ENCODE data around the gene RBM46. TPM values are rescaled to one million over a fixed set of nuclear protein-coding genes. Genes with fewer than 3 reads are reported as not detected.

Gene RBM46
- total RNA-seq, 1 experiment from 2014 or later = 4.6 TPM

DNA sequence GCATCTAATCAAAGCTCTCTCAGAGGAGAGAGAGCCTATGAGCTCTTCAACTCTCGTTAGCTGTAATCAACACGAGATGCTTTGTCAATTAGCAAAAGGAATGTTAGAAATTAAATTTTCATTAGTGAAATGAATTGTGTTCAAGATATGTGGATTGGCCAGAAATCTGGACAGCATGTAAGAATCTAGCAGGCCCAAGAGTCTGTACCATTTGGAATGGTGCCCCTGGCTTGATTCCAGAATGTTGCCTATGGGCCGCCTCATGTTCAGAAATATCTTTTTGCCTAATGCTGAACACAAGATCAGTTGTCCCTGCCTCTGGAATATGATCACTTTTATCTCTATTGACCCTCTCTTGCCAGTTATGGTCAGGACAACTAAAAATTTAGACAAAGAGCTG is 88.2 kb downstream of the RBM46 start:
- no peak for DNase-seq (ENCODE audit: low spot score)
- no peak for TF ChIP-seq ZBTB43 (CRISPR knock-in tag; IDR thresholded peaks at IDR 0.05)
- TF ChIP-seq ZNF423 (CRISPR knock-in tag; IDR thresholded peaks at IDR 0.05) = no peak
- no peak for TF ChIP-seq ZNF532 (CRISPR knock-in tag; IDR thresholded peaks at IDR 0.05; ENCODE audit: borderline replicate concordance)
- TF ChIP-seq ETV6 (CRISPR knock-in tag; IDR thresholded peaks at IDR 0.05) = no peak
- no peak for TF ChIP-seq CREM (CRISPR knock-in tag; IDR thresholded peaks at IDR 0.05)
- no peak for TF ChIP-seq FOXK1 (CRISPR knock-in tag; IDR thresholded peaks at IDR 0.05)
- no peak for TF ChIP-seq JAZF1 (CRISPR knock-in tag; IDR thresholded peaks at IDR 0.05)
- TF ChIP-seq ZNF232 (CRISPR knock-in tag; IDR thresholded peaks at IDR 0.05) = no peak
- no peak for TF ChIP-seq TEAD4 (CRISPR knock-in tag; IDR thresholded peaks at IDR 0.05)
- TF ChIP-seq ELF4 (CRISPR knock-in tag; IDR thresholded peaks at IDR 0.05; ENCODE audit: low read depth) = no peak
- no peak for TF ChIP-seq NFE2L1 (CRISPR knock-in tag; IDR thresholded peaks at IDR 0.05)
- no peak for TF ChIP-seq HMGXB4 (CRISPR knock-in tag; IDR thresholded peaks at IDR 0.05)
- TF ChIP-seq RORB (CRISPR knock-in tag; IDR thresholded peaks at IDR 0.05) = no peak
- no peak for TF ChIP-seq EMX1 (CRISPR knock-in tag; IDR thresholded peaks at IDR 0.05)
- TF ChIP-seq TCF7 (CRISPR knock-in tag; IDR thresholded peaks at IDR 0.05; ENCODE audit: low read depth) = no peak
- TF ChIP-seq ZNF138 (CRISPR knock-in tag; conservative IDR thresholded peaks at IDR 0.05) = no peak
- Mint-ChIP-seq H3K9me3 (peaks cover 45% of the 10 kb centered on the region), H3K36me3 (peaks cover 30% of the 10 kb centered on the region), H3K27ac (no peak overlapping the region), H3K4me1 (peaks cover 49% of the 10 kb centered on the region), H3K27me3 (ENCODE audit: low read depth) (peaks cover 10% of the 10 kb centered on the region), H3K4me3 (no peak overlapping the region)
- ATAC-seq = no peak
- CTCF ChIA-PET = interaction anchor here (0.5 to 3.1 kb wide), 3 partner anchors 42 to 124 kb away, joined by 5 to 11 read pairs (median 7); no protein-coding TSS in a partner anchor
- POLR2A ChIA-PET = no interaction called here

DNA sequence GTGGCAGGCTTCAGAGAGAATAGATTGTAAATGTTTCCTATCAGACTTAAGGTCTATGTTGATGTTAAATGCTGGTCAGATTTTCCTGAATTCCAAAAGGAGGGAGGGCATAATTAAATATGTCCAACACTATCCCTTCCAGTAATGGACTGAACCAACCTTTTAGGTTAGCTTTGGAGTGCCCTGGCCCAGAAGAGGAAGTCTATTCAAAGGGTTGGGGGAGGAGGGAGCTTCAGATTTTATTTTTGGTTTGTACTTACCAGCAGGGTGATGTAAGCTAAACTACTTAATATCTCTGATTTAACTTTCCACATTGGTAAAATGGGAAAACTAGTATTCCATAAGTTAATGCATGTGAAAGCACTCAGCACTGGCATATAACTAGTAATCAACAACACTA is 91.1 kb downstream of the RBM46 start:
- Mint-ChIP-seq H3K36me3 (peaks cover 55% of the 10 kb centered on the region), H3K4me3 (no peak overlapping the region), H3K9me3 (peaks cover 53% of the 10 kb centered on the region), H3K27ac (no peak overlapping the region; the same call in 1 of the 2 replicates), H3K27me3 (ENCODE audit: low read depth) (peaks cover 10% of the 10 kb centered on the region), H3K4me1 (peaks cover 51% of the 10 kb centered on the region)
- ChIA-PET CTCF (interaction anchor here (1.3 to 1.4 kb wide), 3 partner anchors 18 to 65 kb away, joined by 4 to 6 read pairs (median 5); no protein-coding TSS in a partner anchor), POLR2A (no interaction called here)
- no peak for ATAC-seq
- no peak for DNase-seq (ENCODE audit: low spot score)
- no peak for TF ChIP-seq TEAD1 (CRISPR knock-in tag; IDR thresholded peaks at IDR 0.05)
- TF ChIP-seq ZNF121 (CRISPR knock-in tag; IDR thresholded peaks at IDR 0.05) = no peak
- TF ChIP-seq CREB1 (CRISPR knock-in tag; IDR thresholded peaks at IDR 0.05) = no peak
- no peak for TF ChIP-seq ZNF423 (CRISPR knock-in tag; IDR thresholded peaks at IDR 0.05)
- TF ChIP-seq, protein P1, sequence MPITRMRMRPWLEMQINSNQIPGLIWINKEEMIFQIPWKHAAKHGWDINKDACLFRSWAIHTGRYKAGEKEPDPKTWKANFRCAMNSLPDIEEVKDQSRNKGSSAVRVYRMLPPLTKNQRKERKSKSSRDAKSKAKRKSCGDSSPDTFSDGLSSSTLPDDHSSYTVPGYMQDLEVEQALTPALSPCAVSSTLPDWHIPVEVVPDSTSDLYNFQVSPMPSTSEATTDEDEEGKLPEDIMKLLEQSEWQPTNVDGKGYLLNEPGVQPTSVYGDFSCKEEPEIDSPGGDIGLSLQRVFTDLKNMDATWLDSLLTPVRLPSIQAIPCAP (CRISPR knock-in tag; IDR thresholded peaks at IDR 0.05) = no peak
- no peak for TF ChIP-seq E2F4 (CRISPR knock-in tag; IDR thresholded peaks at IDR 0.05; ENCODE audit: borderline replicate concordance, low read depth)
- TF ChIP-seq ZNF425 (CRISPR knock-in tag; conservative IDR thresholded peaks at IDR 0.05) = no peak
